GM12801 (cell line): ENCODE results near the gene RB1.

Source experiments
- CTCF ChIP-seq: IDR thresholded peaks from one replicate; pipeline ENCODE4 v1.5.1; 2011; ENCODE audit warnings: control low read depth; ENCODE audit not compliant: insufficient read length; ENCODE audit errors: extremely low read depth

RB1 gene

GRCh38 chr13:48278806-48279205, 24.7 kb upstream of the RB1 start:
- TF ChIP-seq CTCF: no peak

- TF ChIP-seq CTCF: no peak
Observed at GRCh38 chr13:48281556-48281955, 22.0 kb upstream of the RB1 start.

- TF ChIP-seq CTCF: no peak
Observed at GRCh38 chr13:48291730-48292129, 11.8 kb upstream of the RB1 start.

- no peak for TF ChIP-seq CTCF
Observed at GRCh38 chr13:48292650-48293049, 10.9 kb upstream of the RB1 start.

GRCh38 chr13:48294653-48295052, 8.9 kb upstream of the RB1 start:
- TF ChIP-seq CTCF: no peak

- no peak for TF ChIP-seq CTCF
Observed at GRCh38 chr13:48295271-48295670, 8.3 kb upstream of the RB1 start.

GRCh38 chr13:48296528-48296927, 7.0 kb upstream of the RB1 start:
- TF ChIP-seq CTCF: no peak

GRCh38 chr13:48297131-48297786, 6.3 kb upstream of the RB1 start:
- no peak for TF ChIP-seq CTCF
